GM23338 (cell line): ENCODE measurements around the gene MUC21. TPM values are rescaled to one million over a fixed set of nuclear protein-coding genes. Genes with fewer than 3 reads are reported as not detected.

Experiments
- ATAC-seq: fragments of 200-7000 bp; cut with Tn5 transposase; 3 replicates; pipeline ENCODE4 v1.9.1; 2020
- DNase-seq: peaks from one replicate; pipeline ENCODE4 v3.0.0-alpha.2; 2015; ENCODE audit warnings: low spot score
- H2AFZ ChIP-seq: fragments of 200-600 bp; sonication (generic); 2 replicates; pipeline ENCODE4 v1.8.0; 2016; ENCODE audit warnings: antibody characterized with exemption, mild to moderate bottlenecking, moderate library complexity
- H3F3A ChIP-seq: fragments of 200-600 bp; sonication (generic); replicated peaks from 2 replicates; pipeline ENCODE4 v1.8.0; 2017; ENCODE audit warnings: antibody characterized with exemption, mixed run types, low read depth
- H3K27ac ChIP-seq: fragments of 200-600 bp; sonication (generic); 2 replicates; pipeline ENCODE4 v1.6.1; 2016; ENCODE audit warnings: low read depth
- H3K27me3 ChIP-seq: fragments of 200-600 bp; sonication (generic); 2 replicates; pipeline ENCODE4 v1.8.0; 2016; ENCODE audit warnings: mild to moderate bottlenecking, mixed run types, moderate library complexity; ENCODE audit not compliant: insufficient read depth
- H3K36me3 ChIP-seq: fragments of 200-600 bp; sonication (generic); 2 replicates; pipeline ENCODE4 v1.8.0; 2016; ENCODE audit warnings: mild to moderate bottlenecking; ENCODE audit not compliant: insufficient read depth
- H3K4me1 ChIP-seq: fragments of 200-600 bp; sonication (generic); 2 replicates; pipeline ENCODE4 v1.8.0; 2016; ENCODE audit warnings: mild to moderate bottlenecking, moderate library complexity; ENCODE audit not compliant: insufficient read depth
- H3K4me2 ChIP-seq: fragments of 200-600 bp; sonication (generic); 2 replicates; pipeline ENCODE4 v1.7.1; 2017; ENCODE audit warnings: mixed run types
- H3K4me3 ChIP-seq: fragments of 200-600 bp; sonication (generic); 2 replicates; pipeline ENCODE4 v1.6.1; 2016; ENCODE audit warnings: mixed run types
- H3K79me2 ChIP-seq: fragments of 200-600 bp; sonication (generic); replicated peaks from 2 replicates; pipeline ENCODE4 v1.8.0; 2017; ENCODE audit warnings: mild to moderate bottlenecking; ENCODE audit not compliant: insufficient read depth
- H3K9me2 ChIP-seq: fragments of 200-600 bp; sonication (generic); 2 replicates; pipeline ENCODE4 v1.8.0; 2017; ENCODE audit not compliant: insufficient read depth
- H4K20me1 ChIP-seq: fragments of 200-600 bp; sonication (generic); replicated peaks from 2 replicates; pipeline ENCODE4 v1.8.0; 2017; ENCODE audit warnings: mild to moderate bottlenecking; ENCODE audit not compliant: insufficient read depth
- H3K27ac Mint-ChIP-seq: 2 replicates; pipeline ENCODE4 v1.8.0; 2020; ENCODE audit warnings: inconsistent platforms, mild to moderate bottlenecking, moderate library complexity, mixed read lengths
- H3K27me3 Mint-ChIP-seq: 3 replicates; pipeline ENCODE4 v1.8.0; 2022; ENCODE audit warnings: low read depth, mild to moderate bottlenecking, moderate library complexity, mixed read lengths, inconsistent platforms; ENCODE audit not compliant: insufficient read depth, poor library complexity
- H3K36me3 Mint-ChIP-seq: 3 replicates; pipeline ENCODE4 v1.8.0; 2021; ENCODE audit warnings: low read depth, mild to moderate bottlenecking, inconsistent platforms, moderate library complexity, mixed read lengths
- H3K4me1 Mint-ChIP-seq: 3 replicates; pipeline ENCODE4 v1.8.0; 2020; ENCODE audit warnings: mild to moderate bottlenecking, inconsistent platforms, mixed read lengths
- H3K4me3 Mint-ChIP-seq: 3 replicates; pipeline ENCODE4 v1.8.0; 2021; ENCODE audit warnings: moderate library complexity, mild to moderate bottlenecking, inconsistent platforms, mixed read lengths
- H3K9me3 Mint-ChIP-seq: 3 replicates; pipeline ENCODE4 v1.8.0; 2020; ENCODE audit warnings: moderate library complexity, mild to moderate bottlenecking, inconsistent platforms, mixed read lengths
- CREB1 ChIP-seq: fragments of 250-450 bp; sonication (Bioruptor Pico); IDR thresholded peaks from 2 replicates; pipeline ENCODE4 v1.5.0; 2020; ENCODE audit warnings: low read depth, mild to moderate bottlenecking, moderate library complexity
- ETS1 ChIP-seq: IDR thresholded peaks from 2 replicates; pipeline ENCODE4 v1.6.1; 2016; ENCODE audit warnings: antibody characterized with exemption
- EZH2 ChIP-seq: fragments of 200-600 bp; sonication (generic); IDR thresholded peaks from one replicate; pipeline ENCODE4 v1.8.0; 2017; ENCODE audit warnings: antibody characterized with exemption, mild to moderate bottlenecking, low read depth; ENCODE audit not compliant: unreplicated experiment
- EZH2phosphoT487 ChIP-seq: fragments of 200-600 bp; sonication (generic); IDR thresholded peaks from one replicate; pipeline ENCODE4 v1.8.1; 2018; ENCODE audit warnings: antibody characterized with exemption; ENCODE audit not compliant: unreplicated experiment
- JUNB ChIP-seq: IDR thresholded peaks from one replicate; pipeline ENCODE4 v1.6.1; 2016; ENCODE audit warnings: antibody characterized with exemption; ENCODE audit not compliant: unreplicated experiment
- NANOG ChIP-seq: IDR thresholded peaks from 2 replicates; pipeline ENCODE4 v1.6.1; 2016; ENCODE audit warnings: antibody characterized with exemption, borderline replicate concordance
- POLR2AphosphoS5 ChIP-seq: IDR thresholded peaks from 2 replicates; pipeline ENCODE4 v1.6.1; 2016; ENCODE audit warnings: antibody characterized with exemption, low read depth
- STAT1 ChIP-seq: IDR thresholded peaks from one replicate; pipeline ENCODE4 v1.6.1; 2016; ENCODE audit warnings: antibody characterized with exemption; ENCODE audit not compliant: unreplicated experiment
- ZNF114 ChIP-seq: fragments of 250-450 bp; sonication (Bioruptor Pico); IDR thresholded peaks from 2 replicates; pipeline ENCODE4 v1.5.0; 2020; ENCODE audit warnings: mild to moderate bottlenecking, moderate library complexity
- ZNF331 ChIP-seq: fragments of 250-450 bp; sonication (Bioruptor Pico); IDR thresholded peaks from 2 replicates; pipeline ENCODE4 v1.5.0; 2020; ENCODE audit warnings: low read depth, mild to moderate bottlenecking, moderate library complexity
- ZNF462 ChIP-seq: fragments of 250-450 bp; sonication (Bioruptor Pico); IDR thresholded peaks from 2 replicates; pipeline ENCODE4 v1.5.0; 2020; ENCODE audit warnings: mild to moderate bottlenecking, moderate library complexity
- polyA plus RNA-seq: library from polyadenylated mRNA; unstranded; fragments of >200 nt; fragmentation: Nextera tagmentation; extraction: Ambion mirVana; gene quantifications from 2 replicates; pipeline ENCODE4 v1.2.1, GENCODE V29; 2016
- total RNA-seq: library from RNA; depleted of rRNA; stranded (reverse); fragments of >200 nt; shearing (Covaris generic); gene quantifications from 2 replicates; pipeline ENCODE4 v1.2.3, GENCODE V29; 2014
- TF ChIP-seq, protein P1 (sequence below): IDR thresholded peaks from one replicate; pipeline ENCODE4 v1.6.1; 2018; ENCODE audit warnings: antibody characterized with exemption; ENCODE audit not compliant: unreplicated experiment
- TF ChIP-seq, protein P2 (sequence below), 2 experiments: fragments of 200-600 bp in 1 of 2; sonication (generic) in 1 of 2; conservative IDR thresholded peaks; 2 replicates each; pipeline versions ENCODE4 v1.5.1 to v1.6.1; 2016 to 2017; ENCODE audit warnings: antibody characterized with exemption in 2 of 2, low read depth in 2 of 2, mild to moderate bottlenecking in 2 of 2, moderate library complexity in 1 of 2

Gene MUC21
- total and polyA plus RNA-seq, 2 experiments from 2014 or later, result not detected

GRCh38 chr6:30942338-30943060, 41.0 kb upstream of the MUC21 start:
- Histone ChIP-seq H3F3A (no peaks in the 10 kb centered on the region), H3K27me3 (no peaks in the 10 kb centered on the region), H4K20me1 (no peaks in the 10 kb centered on the region), H3K4me2 (peak overlapping the region; percentile 25), H3K4me1 (peaks cover 17% of the 10 kb centered on the region), H3K36me3 (no peaks in the 10 kb centered on the region), H3K9me2 (peaks cover 5% of the 10 kb centered on the region; the same call in 1 of the 2 replicates), H3K79me2 (no peaks in the 10 kb centered on the region), H3K4me3 (no peak overlapping the region), H2AFZ (peak overlapping the region; percentile 6; the same call in 1 of the 2 replicates), H3K27ac (no peak overlapping the region)
- H3K9me3 Mint-ChIP-seq, result no peaks in the 10 kb centered on the region; the same call in 2 of the 3 replicates
- no peak overlapping the region; the same call in 2 of the 3 replicates for H3K4me3 Mint-ChIP-seq
- no peak for TF ChIP-seq ZNF114 (CRISPR knock-in tag)
- TF ChIP-seq ZNF331, result no peak
- no peak for TF ChIP-seq EZH2
- no peak for TF ChIP-seq EZH2phosphoT487
- no peak for TF ChIP-seq NANOG
- TF ChIP-seq STAT1, result no peak
- peak; percentile 40; the same call in 1 of the 2 replicates for TF ChIP-seq ZNF462 (CRISPR knock-in tag)
- TF ChIP-seq, protein P1, sequence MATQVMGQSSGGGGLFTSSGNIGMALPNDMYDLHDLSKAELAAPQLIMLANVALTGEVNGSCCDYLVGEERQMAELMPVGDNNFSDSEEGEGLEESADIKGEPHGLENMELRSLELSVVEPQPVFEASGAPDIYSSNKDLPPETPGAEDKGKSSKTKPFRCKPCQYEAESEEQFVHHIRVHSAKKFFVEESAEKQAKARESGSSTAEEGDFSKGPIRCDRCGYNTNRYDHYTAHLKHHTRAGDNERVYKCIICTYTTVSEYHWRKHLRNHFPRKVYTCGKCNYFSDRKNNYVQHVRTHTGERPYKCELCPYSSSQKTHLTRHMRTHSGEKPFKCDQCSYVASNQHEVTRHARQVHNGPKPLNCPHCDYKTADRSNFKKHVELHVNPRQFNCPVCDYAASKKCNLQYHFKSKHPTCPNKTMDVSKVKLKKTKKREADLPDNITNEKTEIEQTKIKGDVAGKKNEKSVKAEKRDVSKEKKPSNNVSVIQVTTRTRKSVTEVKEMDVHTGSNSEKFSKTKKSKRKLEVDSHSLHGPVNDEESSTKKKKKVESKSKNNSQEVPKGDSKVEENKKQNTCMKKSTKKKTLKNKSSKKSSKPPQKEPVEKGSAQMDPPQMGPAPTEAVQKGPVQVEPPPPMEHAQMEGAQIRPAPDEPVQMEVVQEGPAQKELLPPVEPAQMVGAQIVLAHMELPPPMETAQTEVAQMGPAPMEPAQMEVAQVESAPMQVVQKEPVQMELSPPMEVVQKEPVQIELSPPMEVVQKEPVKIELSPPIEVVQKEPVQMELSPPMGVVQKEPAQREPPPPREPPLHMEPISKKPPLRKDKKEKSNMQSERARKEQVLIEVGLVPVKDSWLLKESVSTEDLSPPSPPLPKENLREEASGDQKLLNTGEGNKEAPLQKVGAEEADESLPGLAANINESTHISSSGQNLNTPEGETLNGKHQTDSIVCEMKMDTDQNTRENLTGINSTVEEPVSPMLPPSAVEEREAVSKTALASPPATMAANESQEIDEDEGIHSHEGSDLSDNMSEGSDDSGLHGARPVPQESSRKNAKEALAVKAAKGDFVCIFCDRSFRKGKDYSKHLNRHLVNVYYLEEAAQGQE, result no peak
- TF ChIP-seq JUNB, result no peak
- peak; percentile 14; the same call in 1 of the 2 replicates for TF ChIP-seq CREB1 (CRISPR knock-in tag)
- TF ChIP-seq ETS1, result peak; percentile 29; the same call in 1 of the 2 replicates
- peak; percentile 27; the same call in 1 of the 2 replicates for TF ChIP-seq POLR2AphosphoS5
- TF ChIP-seq, protein P2, sequence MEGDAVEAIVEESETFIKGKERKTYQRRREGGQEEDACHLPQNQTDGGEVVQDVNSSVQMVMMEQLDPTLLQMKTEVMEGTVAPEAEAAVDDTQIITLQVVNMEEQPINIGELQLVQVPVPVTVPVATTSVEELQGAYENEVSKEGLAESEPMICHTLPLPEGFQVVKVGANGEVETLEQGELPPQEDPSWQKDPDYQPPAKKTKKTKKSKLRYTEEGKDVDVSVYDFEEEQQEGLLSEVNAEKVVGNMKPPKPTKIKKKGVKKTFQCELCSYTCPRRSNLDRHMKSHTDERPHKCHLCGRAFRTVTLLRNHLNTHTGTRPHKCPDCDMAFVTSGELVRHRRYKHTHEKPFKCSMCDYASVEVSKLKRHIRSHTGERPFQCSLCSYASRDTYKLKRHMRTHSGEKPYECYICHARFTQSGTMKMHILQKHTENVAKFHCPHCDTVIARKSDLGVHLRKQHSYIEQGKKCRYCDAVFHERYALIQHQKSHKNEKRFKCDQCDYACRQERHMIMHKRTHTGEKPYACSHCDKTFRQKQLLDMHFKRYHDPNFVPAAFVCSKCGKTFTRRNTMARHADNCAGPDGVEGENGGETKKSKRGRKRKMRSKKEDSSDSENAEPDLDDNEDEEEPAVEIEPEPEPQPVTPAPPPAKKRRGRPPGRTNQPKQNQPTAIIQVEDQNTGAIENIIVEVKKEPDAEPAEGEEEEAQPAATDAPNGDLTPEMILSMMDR (conservative IDR thresholded peaks at IDR 0.05; ENCODE audit: low read depth in 2 of 2), result peak; percentile 52 to 67
- H3K27ac Mint-ChIP-seq, result no peak overlapping the region
- H3K4me1 Mint-ChIP-seq, result peaks cover 33% of the 10 kb centered on the region
- peaks cover 15% of the 10 kb centered on the region for H3K27me3 Mint-ChIP-seq
- ATAC-seq (peak; percentile 93), DNase-seq (peak; percentile 99)
- no peaks in the 10 kb centered on the region for H3K36me3 Mint-ChIP-seq
